Stimulated activated CD4-positive, alpha-beta T cell treated with anti-CD3 and anti-CD28 coated beads, Interleukin-2, amount 100 ng/mL, for 48 hours (primary cell): ENCODE measurements around the gene CALHM3.
A peak's percentile ranks its signal among the peaks of the same experiment; 100 is the strongest.
"Not testable (repeated sequence)": the region's sequence is repeated elsewhere in the genome, so short reads cannot be mapped to it uniquely, and the experiment has no call there.

Experiments used
- DNase-seq, 2 donors: peaks; one replicate each; pipeline ENCODE4 v3.0.0-alpha.2; 2020

CALHM3 gene, protein sequence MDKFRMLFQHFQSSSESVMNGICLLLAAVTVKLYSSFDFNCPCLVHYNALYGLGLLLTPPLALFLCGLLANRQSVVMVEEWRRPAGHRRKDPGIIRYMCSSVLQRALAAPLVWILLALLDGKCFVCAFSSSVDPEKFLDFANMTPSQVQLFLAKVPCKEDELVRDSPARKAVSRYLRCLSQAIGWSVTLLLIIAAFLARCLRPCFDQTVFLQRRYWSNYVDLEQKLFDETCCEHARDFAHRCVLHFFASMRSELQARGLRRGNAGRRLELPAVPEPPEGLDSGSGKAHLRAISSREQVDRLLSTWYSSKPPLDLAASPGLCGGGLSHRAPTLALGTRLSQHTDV

DNA sequence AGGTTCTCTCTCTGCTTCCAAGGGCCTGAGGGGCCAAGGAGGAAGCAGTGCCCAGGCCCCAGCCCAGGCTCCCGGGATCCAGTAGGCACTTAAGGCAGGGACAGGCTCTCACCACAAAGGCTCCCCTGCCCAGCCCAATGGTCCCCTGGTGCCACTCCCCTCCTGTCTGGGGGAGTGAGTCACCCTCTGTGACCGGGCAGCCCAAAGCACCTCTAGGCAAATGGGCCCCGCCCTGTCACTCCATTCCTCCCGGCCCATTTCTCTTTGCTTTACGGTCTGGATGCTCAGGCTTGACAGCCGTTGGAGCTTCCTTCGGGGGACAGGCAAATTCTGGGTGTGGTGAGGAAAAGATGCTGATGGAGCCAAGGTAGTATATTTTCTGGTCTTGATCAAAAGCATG is at the start of gene CALHM3:
Gene CALHM3, minus strand, starts transcription at position 106 of the 400 bp plus-strand sequence. CDS start 208 bp downstream, outside the sequence.
- no peak for DNase-seq

DNA sequence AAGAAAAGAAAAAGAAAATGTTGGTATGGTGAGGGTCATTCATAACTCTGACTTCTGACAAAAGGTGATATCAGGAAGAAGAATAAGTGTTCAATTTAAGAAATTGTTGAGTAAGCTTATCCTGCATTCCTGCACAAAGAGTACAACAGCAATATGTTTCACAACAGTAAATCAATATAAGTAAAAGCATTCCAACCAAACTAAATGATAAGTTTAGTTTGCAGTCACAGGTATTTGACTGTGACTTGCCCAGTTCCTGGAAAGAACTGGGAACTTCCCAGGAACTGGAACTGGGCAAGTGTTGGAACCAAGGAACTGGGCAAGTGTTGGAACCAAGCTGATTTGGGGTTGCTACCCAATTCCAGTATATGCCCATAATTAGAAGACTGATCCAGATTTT is 49.5 kb upstream of the CALHM3 start:
- no peak for DNase-seq

DNA sequence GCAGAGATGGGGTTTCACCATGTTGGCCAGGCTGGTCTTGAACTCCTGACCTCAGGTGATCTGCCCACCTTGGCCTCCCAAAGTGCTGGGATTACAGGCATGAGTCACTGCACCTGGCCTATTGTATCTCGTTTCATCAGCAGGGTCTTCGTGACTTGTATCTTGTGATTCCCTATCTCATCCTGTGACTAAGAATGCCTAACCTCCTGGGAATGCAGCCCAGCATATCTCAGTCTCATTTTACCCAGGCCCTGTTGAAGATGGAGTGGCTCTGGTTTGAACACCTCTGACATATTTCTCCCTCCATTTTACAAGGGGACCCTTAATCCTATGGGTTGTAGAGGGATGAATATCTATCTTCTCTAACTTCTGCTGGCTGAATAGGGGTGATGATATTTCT is 48.4 kb upstream of the CALHM3 start:
- not testable (repeated sequence) for DNase-seq

DNA sequence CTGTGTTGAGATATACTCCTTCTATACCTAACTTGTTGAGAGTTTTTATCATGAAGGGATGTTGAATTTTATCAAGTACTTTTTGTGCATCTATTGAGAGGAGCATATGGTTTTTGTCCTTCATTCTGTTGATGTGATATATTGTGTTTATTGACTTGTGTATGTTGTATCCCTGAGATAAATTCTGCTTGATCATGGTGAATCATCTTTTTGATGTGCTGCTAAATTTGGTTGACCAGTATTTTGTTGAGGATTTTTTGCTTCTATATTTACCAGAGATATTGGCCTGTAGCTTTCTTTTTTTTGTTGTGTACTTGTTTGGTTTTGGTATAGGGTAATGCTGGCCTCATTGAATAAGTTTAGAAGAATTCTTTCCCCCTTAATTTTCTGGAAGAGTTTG is 46.9 kb upstream of the CALHM3 start:
- no peak for DNase-seq

DNA sequence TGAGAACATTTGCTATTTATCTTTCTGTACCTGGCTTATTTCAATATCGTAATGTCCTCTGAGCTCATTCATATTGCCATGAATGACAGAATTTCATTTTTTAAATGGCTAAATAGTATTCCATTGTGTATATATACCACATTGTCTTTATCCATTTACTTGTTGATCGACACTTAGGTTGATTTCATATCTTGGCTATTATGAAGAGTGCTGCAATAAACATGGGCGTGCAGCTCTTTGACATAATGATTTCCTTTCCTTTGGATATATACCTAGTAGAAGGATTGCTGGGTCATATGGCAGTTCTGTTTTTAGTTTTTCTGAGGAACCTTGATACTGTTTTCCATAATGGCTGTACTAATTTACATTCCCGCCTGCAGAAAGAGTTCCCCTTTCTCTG is 44.6 kb upstream of the CALHM3 start:
- no peak for DNase-seq

DNA sequence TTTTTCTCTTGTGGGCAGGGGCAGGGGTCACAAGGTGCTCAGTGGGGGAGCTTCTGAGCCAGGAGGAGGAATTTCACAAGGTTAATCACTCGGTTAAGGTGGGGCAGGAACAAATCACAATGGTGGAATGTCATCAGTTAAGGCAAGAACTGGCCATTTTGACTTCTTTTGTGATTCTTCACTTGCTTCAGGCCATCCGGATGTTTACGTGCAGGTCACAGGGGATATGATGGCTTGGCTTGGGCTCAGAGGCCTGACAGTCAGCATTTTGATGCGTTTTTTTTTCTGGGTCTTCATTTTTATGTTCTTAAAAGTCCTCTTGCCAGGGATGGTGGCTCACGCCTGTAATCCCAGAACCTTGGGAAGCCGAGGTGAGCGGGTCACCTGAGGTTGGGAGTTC is 43.0 kb upstream of the CALHM3 start:
- not testable (repeated sequence) for DNase-seq

DNA sequence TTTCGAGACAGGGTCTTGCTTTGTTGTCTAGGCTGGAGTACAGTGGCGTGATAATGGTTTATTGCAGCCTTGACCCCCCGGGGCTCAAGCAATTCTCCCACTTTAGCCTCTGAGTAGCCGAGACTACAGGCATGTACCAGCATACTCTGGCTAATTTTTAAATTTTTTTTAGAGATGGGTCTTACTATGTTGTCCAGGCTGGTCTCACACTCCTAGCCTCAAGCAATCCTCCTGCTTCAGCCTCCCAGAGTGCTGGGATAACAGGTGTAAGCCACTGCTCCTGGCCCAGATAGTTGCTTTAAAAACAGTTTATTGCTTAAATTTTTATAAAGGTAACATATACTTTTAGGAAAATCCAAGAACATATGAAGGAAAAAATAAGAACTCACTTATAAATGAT is 40.8 kb upstream of the CALHM3 start:
- DNase-seq = no peak

DNA sequence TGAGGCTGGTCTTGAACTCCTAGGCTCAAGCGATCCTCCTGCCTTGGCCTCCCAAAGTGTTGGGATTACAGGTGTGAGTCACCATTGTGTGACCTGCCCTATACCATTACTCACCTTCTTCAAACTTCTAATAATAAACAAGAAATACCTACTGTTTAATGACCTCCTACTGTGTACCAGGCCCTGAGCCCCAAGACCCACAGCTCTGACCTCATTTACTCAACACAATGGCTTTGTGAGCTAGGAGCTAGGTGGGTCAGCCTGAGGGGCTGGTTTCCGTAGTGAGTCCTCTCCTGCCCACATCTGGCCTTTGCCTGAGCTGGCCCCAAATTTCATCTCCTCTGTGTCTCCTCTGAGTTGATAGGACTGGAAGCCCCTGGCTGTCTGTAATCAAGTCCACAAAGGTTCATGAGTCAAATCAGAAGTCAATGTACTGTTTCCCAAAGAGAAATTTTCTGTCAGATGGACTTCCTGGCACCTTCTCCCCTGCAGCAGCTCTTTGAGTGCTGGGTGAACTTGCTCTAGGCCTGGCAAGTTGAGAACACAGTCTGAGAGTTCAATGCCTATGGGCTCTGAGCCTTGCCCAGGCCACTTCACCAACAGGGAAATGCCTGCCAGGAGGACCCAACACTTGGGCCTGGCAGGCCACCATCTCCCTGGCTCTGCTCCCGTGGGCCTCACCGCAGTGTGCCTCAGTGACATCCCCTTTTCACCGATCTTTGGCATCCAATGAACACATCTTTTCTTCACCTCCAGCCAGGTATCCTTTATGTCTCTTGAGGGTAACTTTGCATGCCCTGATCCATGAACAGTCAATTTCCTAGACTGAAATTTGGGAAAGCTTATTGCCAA is 38.4 kb upstream of the CALHM3 start:
- no peak for DNase-seq

DNA sequence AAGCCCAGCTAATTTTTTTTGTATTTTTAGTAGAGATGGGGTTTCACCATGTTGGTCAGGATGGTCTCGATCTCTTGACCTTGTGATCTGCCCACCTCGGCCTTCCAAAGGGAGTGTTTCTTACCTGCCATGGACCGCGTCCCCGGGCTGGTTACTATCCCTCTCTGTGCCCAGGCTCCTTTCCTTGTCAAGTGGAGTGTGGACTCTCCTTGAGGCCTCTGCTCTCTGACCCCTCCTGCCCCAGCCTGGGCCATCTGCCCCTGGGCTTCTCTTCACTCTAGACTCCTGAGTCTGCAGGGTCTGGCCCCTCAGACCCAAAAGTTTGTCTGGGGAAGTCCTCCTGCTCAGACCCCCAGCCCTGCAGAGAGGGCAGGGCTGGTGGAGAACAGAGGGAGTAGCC is 35.2 kb upstream of the CALHM3 start:
- no peak for DNase-seq

DNA sequence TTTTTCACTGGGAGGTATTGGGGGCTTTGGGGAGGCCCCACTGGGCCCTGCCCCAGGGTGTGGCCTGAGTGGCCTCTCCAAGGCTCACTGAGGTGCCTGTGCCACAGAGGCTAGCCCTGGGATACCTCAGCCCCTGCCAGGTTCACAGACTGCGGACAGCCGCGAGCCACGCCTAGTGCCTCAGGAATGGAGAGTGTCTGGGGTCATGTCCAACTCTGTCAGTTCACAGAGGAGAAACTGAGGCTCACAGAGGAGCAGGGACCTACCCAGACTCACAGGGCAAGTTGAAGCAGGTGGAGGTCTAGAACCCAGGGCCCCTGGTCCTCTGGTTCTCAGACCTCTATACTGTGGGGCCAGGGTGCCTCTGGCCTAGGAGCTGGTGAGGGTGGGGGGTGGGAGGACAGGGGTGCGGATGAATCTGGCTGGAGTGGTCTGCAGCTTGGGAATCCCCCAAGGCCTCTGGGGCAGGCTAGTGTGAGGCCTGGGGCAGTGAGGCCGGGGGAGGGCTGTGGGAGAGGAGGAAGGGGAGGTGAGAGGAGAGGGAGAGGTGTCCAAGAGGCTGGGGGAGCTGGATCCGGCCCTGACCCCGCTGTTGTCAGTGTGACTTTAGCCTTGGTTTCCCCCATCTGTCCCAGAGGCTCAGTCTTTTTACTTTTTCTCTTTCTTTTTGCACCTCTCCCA is 34.5 kb upstream of the CALHM3 start:
- no peak for DNase-seq

DNA sequence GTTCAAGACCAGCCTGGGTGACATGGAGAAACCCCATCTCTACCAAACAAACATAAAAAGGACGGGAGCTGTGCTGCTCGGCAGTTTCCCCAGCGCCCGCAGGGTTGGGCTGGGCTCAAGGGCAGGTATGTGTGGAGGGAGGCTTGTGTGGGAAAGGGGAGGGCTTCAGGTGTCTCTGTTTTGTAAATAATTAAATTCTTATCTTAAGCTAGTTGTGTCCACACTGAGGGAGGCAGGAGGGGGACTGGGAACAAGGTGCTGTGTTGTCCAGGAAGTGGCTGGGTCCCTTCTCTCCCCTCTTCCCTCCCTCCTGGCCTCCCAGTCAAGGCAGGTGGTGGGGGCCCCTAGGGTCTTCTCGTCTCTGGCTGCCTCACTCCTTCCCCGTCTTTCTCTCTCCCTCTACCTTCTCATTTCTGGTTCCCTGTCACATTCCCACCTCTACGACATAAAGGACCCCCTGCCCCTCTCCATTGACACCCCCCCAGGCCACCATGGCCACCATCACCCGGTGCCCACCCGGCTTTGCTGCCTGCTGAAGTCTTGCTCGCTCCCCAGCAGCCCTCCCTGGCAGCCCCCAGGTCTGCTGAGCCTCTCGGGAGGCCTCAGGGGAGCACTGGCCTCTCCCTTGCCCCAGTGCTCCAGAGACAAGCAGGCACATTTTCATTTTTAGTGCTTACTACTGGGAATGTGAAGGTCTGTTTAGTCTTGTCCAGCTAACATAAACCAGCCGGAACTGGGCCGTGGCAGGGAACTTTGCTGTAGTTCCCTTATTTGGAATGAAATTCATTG is 33.7 kb upstream of the CALHM3 start:
- DNase-seq = no peak

DNA sequence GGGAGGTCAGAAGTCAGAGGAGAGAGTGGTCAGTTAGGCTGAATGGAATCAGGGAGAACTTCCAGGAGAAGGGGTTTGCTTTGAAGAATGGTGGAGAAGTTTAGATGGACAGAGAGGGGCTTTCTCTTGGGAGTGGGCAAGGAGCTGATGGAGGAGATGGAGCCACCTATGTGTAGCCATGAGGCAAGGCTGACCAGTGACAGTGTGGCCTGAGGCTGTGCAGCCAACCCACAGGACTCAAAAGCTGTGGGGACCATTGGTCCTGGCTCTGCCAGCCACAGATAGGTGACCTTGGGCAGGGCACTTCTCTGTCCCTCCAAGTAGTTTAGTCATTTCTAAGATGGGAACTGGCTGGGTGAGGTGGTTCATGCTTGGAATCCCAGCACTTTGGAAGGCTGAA is 33.1 kb upstream of the CALHM3 start:
- no peak for DNase-seq

DNA sequence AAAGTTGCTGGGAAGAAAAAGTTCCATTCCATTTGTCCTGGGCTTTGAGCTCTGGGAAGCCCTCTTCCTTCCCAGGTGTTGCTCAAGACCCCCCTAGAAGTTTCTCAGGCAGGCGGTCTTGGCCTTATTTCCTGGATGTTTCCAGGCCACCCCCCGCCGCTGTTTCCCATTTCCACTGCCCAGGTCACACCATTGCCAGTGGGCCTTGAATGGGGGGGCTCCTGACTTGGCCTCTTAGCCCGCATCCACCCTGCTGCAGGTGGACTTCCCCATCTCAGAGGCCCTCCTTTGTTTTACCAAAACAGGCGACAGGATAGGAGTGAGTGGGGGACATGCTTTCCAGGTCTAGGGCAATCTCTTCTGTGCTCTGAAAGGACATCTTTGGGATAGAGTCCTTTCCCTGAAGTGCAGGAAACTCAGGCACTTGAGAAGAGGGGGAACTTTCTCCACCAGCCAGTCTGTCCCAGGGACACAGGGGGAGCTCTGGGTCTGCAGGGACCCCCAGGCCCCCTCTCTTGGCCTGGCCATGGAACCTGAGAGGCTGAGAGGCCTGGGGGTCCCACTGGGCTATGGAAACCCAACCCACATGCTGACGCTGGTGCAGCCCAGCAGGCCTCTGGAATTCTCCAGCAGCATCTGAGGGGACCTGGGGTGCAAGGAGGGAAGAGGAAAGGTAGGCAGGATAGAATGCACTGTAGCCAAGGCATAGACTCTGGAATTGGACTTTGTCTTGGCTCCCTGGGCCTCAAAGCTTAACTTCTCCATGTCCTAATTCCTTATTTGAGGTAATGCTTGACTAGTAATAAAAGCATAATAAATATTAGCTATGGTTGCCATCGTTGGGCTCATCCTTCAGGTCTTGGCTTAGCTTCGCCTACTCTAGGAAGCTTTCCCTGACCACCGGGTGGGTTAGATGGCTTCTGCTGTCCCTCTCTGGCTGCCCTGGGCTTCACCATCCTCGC is 32.0 kb upstream of the CALHM3 start:
- no peak for DNase-seq

DNA sequence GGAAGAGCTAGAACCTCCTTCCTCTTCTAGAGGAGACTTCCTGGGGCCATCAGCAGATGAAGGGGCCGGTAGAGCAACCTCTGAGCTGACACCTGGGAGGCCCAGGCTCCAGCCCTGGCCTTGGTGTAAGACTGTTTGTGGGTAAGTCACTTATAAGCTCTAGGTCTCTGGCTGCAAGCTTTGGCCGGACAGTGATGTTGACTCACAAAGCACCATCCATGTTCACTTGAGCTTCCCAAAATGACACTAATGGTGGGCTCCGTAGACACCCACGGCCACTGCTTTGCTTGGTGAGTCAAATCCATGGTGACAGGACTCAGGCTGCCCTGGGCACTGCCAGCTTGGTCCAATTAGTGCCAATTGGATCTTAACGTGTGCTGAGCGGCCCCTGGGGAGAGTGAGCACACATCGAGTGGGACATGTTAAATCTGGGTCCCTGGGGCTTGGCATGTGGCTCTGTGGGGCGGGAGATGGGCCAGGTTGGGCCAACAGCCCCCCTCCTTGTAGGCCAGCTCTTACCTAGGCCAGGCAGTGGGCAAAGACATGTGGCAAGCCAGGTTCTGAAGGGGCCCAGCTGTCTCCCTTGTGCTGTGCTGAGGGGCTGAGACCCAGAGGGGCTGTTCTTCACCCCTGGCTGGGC is 31.1 kb upstream of the CALHM3 start:
- DNase-seq = no peak

DNA sequence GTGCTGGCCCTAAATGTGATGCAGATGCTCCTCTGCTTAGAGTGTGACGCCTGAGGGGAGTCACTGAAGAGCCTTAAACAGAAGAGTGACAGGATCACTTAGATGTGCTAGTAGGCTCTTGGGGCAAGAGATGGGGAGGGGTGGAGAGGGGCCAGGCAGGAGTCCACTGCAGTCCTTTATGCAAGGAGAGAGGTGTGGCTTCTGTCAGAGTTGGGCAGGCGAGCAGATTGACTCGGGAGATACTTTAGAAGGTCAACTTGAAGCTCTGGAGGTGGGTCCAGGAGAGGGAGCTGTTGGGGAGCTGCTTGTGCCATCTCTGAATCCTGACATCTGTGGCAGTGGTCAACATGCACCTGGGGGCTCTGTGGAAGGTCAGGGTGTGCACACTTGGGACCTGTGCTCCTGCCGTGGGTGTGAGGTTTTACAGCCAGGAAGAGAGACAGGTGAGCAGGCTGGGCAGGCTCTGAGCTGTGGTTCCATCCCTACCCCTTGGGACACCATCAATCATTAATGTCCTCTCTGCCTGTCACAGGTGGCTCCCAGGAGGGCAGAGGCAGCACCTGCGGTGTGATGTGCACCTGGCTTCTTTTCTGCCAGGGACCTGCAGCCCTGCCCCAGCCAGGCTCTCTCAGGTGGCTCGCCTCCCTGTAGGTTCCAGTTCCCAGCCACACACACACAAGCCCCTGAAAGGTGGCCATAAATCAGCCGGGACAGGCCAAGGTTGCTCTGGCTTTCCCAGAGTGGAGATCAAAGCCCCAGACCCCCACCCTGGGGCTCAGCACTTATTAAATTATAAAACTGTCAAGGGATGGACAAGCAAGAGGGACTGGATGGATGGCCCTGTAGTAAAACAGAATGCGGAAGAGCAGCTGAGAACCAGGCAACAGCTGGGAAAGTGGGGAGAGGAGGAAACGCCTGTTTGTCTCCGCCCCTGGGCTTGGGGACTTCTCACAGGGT is 28.5 kb upstream of the CALHM3 start:
- DNase-seq = no peak

DNA sequence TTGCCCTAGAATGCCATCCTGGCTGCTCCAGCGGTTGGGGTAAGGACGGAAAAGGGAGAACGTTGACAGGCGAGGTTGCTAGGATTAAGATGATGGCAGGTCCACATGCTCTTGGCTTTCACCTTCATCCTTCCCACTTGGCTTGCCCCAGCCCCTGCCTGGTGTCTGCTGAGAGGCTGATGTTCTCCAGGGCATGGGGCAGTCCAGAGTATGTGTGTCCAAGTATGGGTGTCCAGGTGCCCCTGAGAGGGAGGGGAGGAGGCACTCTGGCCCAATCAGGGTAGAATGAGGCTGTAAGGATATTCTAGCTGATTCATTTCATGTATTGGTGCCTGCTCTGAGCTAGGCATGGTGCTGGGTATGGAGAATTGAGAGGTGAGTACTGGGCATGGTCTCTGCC is 27.0 kb upstream of the CALHM3 start:
- no peak for DNase-seq

DNA sequence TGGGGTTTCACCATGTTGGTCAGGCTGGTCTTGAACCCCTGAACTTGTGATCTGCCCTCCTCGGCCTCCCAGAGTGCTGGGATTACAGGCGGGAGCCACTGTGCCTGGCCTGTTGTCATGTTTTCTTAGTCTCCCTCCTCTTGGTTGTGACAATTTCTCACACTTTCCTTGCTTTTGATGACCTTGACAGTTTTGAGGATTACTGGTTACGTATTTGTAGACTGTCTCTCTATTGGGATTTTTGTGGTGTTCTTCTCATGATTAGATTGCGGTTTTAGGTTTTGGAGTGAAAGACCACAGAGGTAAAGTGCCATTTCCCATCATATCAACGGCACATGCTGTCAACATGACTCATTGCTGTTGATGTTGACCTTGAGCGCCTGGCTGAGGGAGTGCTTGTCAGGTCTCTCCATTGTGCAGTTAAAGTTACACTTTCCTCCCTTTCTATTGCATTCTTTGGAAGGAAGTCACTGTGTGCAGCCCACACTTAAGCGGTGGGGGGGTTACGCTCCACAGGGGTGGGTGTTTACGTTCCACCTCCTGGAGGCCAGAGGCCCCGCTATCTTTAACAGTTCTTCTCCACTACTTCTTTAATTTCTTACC is 25.2 kb upstream of the CALHM3 start:
- peak; percentile 25 to 37 for DNase-seq

DNA sequence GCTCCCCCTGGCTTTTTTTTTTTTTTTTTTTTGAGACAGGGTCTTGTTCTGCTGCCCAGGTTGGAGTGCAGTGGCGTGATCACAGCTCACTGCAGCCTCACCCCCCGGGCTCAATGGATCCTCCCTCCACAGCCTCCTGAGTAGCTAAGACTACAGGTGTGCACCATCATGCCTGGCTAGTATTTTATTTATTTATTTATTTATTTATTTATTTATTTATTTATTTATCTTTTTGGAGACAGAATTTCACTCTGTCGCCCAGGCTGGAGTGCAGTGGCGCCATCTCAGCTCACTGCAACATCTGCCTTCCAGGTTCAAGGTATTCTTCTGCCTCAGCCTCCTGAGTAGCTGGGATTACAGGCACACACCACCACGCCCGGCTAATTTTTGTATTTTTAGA is 24.7 kb upstream of the CALHM3 start:
- DNase-seq = not testable (repeated sequence)
